ENCODE results near the gene GCK.

GCK gene

GRCh38 chr7:44189286-44189992 lies at the start of gene GCK:
Gene GCK, minus strand, starts transcription at chr7:44189439. Its CDS starts 486 bp downstream, at chr7:44188953.
- DNase-seq = peak; percentile 74

- DNase-seq = no peak
Measured at GRCh38 chr7:44238116-44238695, 49.0 kb upstream of the GCK start.

GRCh38 chr7:44237696-44238095 lies 48.5 kb upstream of the GCK start:
- DNase-seq = no peak

- no peak for DNase-seq
Measured at GRCh38 chr7:44236333-44236728, 47.1 kb upstream of the GCK start.

- DNase-seq = no peak
Measured at GRCh38 chr7:44235582-44236332, 46.5 kb upstream of the GCK start.

- DNase-seq = no peak
Measured at GRCh38 chr7:44235066-44235465, 45.8 kb upstream of the GCK start.

GRCh38 chr7:44232901-44233715 lies 43.9 kb upstream of the GCK start:
- no peak for DNase-seq

GRCh38 chr7:44232396-44232795 lies 43.2 kb upstream of the GCK start:
- DNase-seq = no peak

- no peak for DNase-seq
Measured at GRCh38 chr7:44231088-44231487, 41.8 kb upstream of the GCK start.

GRCh38 chr7:44230286-44230685 lies 41.0 kb upstream of the GCK start:
- no peak for DNase-seq

GRCh38 chr7:44229546-44230105 lies 40.4 kb upstream of the GCK start:
- no peak for DNase-seq

GRCh38 chr7:44228571-44229350 lies 39.5 kb upstream of the GCK start:
- no peak for DNase-seq

- DNase-seq = no peak
Measured at GRCh38 chr7:44227911-44228310, 38.7 kb upstream of the GCK start.

- no peak for DNase-seq
Measured at GRCh38 chr7:44226396-44226753, 37.1 kb upstream of the GCK start.

GRCh38 chr7:44225566-44226395 lies 36.5 kb upstream of the GCK start:
- no peak for DNase-seq

GRCh38 chr7:44224974-44225565 lies 35.8 kb upstream of the GCK start:
- DNase-seq = no peak

GRCh38 chr7:44224080-44224973 lies 35.1 kb upstream of the GCK start:
- no peak for DNase-seq

GRCh38 chr7:44223362-44224079 lies 34.3 kb upstream of the GCK start:
- DNase-seq = no peak

GRCh38 chr7:44222776-44223261 lies 33.6 kb upstream of the GCK start:
- no peak for DNase-seq

Measured in retina (tissue), 1 donor.